DMS114 treated with DMSO at 0.1 percent for 48 hours (cell line): ENCODE data around the gene SASH1.
"Not testable (repeated sequence)": the region's sequence is repeated elsewhere in the genome, so short reads cannot be mapped to it uniquely, and the experiment has no call there.

Source experiments
- DNase-seq: peaks from one replicate; lab custom pipeline; 2025; ENCODE audit not compliant: unreplicated experiment; lab: John Stamatoyannopoulos, UW

Gene SASH1

GRCh38 chr6:148364056-148364824 lies 21.6 kb downstream of the SASH1 start:
- no peak for DNase-seq

- no peak for DNase-seq
These were observed 22.4 kb downstream of the SASH1 start for GRCh38 chr6:148365041-148365440.

- DNase-seq: no peak
These were observed 24.9 kb downstream of the SASH1 start for GRCh38 chr6:148367411-148368024.

- no peak for DNase-seq
These were observed 27.5 kb downstream of the SASH1 start for GRCh38 chr6:148370176-148370575.

- no peak for DNase-seq
These were observed 31.6 kb downstream of the SASH1 start for GRCh38 chr6:148374040-148374774.

GRCh38 chr6:148375401-148375800 lies 32.8 kb downstream of the SASH1 start:
- no peak for DNase-seq

- no peak for DNase-seq
These were observed 36.8 kb downstream of the SASH1 start for GRCh38 chr6:148379481-148379880.

- no peak for DNase-seq
These were observed 37.5 kb downstream of the SASH1 start for GRCh38 chr6:148379966-148380713.

- not testable (repeated sequence) for DNase-seq
These were observed 39.4 kb downstream of the SASH1 start for GRCh38 chr6:148382051-148382450.

GRCh38 chr6:148382861-148383260 lies 40.2 kb downstream of the SASH1 start:
- DNase-seq: no peak

GRCh38 chr6:148383658-148384368 lies 41.2 kb downstream of the SASH1 start:
- DNase-seq: no peak

GRCh38 chr6:148385379-148385778 lies 42.7 kb downstream of the SASH1 start:
- no peak for DNase-seq

GRCh38 chr6:148388521-148388920 lies 45.9 kb downstream of the SASH1 start:
- DNase-seq: no peak

GRCh38 chr6:148389086-148389485 lies 46.4 kb downstream of the SASH1 start:
- no peak for DNase-seq

GRCh38 chr6:148389917-148390316 lies 47.3 kb downstream of the SASH1 start:
- DNase-seq: no peak

GRCh38 chr6:148392127-148392526 lies 49.5 kb downstream of the SASH1 start:
- DNase-seq: not testable (repeated sequence)

GRCh38 chr6:148392671-148393070 lies 50.0 kb downstream of the SASH1 start:
- DNase-seq: no peak

GRCh38 chr6:148395583-148396101 lies 53.0 kb downstream of the SASH1 start:
- no peak for DNase-seq

GRCh38 chr6:148396411-148396810 lies 53.8 kb downstream of the SASH1 start:
- DNase-seq: no peak

- no peak for DNase-seq
These were observed 54.3 kb downstream of the SASH1 start for GRCh38 chr6:148396926-148397325.
